ENCODE data around the gene DACT3. TPM values are rescaled to one million over a fixed set of nuclear protein-coding genes. Genes with fewer than 3 reads are reported as not detected.

Gene DACT3
- total and polyA plus RNA-seq, 2 of the 13 experiments (the other 11 are each of a cell fraction or from before 2014, with no cell fraction given) = 0.04 TPM; not detected in 1

DNA sequence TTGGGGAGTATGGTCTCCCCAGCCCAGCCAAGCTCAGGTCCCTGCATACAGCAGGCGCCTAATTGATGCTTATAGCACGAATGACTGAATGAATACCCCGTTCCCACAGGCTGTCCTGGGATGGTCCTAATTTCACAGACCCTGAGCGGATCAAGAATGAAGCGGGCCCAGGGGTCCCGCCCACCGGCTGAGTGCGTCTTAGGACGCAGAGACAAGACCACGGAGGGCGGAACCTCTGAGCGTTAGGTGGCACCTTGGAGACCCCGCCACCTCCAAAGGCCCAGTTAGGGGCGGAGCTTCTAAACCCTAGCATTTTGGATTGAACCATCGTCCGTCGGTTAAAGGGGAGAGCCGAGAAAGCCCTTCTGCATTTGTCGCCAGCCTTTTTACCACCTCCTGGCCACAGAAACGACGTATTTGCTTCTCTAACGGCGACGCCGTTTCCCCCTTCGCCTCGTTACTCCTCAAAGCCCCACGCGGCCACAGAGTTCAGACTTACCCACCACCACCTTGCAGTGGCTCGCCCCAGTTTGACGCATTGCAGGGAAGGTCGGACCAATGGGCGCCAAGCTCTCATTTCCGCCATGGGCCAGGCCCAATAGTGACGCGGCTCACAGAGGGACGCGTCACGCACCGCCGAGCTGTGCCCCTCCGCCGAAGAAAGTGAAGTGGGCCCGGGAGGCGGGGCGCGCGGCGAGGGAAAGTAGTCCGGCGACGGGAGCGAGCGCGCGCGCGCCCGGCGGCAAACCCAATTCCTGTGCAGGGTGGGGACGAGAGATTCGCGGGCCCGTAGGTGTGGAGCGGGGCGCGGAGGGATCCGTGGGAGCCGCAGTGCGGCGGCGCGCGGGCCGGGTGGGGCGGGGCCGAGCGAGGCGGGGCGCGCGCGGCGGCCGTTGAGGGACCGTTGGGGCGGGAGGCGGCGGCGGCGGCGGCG is 60.3 kb downstream of the DACT3 start (continued):
- TF ChIP-seq ZNF629 (CRISPR knock-in tag; conservative IDR thresholded peaks at IDR 0.05) = 0 out of 2 replicates have a peak, but pooled peaks have one; percentile 23
- TF ChIP-seq SMAD9 (CRISPR knock-in tag; IDR thresholded peaks at IDR 0.05) = no peak
- TF ChIP-seq PRPF4 (IDR thresholded peaks at IDR 0.05; ENCODE audit: low read depth, low read length, poor library complexity, severe bottlenecking) = no peak
- TF ChIP-seq KDM5B (CRISPR knock-in tag; IDR thresholded peaks at IDR 0.05; ENCODE audit: borderline replicate concordance) = peak; percentile 34; the same call in 1 of the 2 replicates
- TF ChIP-seq HOXA9 (CRISPR knock-in tag; IDR thresholded peaks at IDR 0.05; ENCODE audit: borderline replicate concordance) = no peak
- TF ChIP-seq PAWR (CRISPR knock-in tag; IDR thresholded peaks at IDR 0.05; ENCODE audit: borderline replicate concordance) = no peak
- TF ChIP-seq ZNF567 (CRISPR knock-in tag; IDR thresholded peaks at IDR 0.05; ENCODE audit: borderline replicate concordance) = no peak
- TF ChIP-seq, protein P1, sequence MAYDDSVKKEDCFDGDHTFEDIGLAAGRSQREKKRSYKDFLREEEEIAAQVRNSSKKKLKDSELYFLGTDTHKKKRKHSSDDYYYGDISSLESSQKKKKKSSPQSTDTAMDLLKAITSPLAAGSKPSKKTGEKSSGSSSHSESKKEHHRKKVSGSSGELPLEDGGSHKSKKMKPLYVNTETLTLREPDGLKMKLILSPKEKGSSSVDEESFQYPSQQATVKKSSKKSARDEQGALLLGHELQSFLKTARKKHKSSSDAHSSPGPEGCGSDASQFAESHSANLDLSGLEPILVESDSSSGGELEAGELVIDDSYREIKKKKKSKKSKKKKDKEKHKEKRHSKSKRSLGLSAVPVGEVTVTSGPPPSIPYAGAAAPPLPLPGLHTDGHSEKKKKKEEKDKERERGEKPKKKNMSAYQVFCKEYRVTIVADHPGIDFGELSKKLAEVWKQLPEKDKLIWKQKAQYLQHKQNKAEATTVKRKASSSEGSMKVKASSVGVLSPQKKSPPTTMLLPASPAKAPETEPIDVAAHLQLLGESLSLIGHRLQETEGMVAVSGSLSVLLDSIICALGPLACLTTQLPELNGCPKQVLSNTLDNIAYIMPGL (CRISPR knock-in tag; IDR thresholded peaks at IDR 0.05; ENCODE audit: borderline replicate concordance in 1 of 2, low read depth in 1 of 2) = peak; percentile 75 to 81; a peak in 2 of 4 replicates
- 0 out of 2 replicates have a peak, but pooled peaks have one; percentile 44 for TF ChIP-seq SP140L (CRISPR knock-in tag; IDR thresholded peaks at IDR 0.05; ENCODE audit: borderline replicate concordance)
- TF ChIP-seq ZNF678 (CRISPR knock-in tag; IDR thresholded peaks at IDR 0.05) = no peak
- no peak for TF ChIP-seq NR1H2 (CRISPR knock-in tag; IDR thresholded peaks at IDR 0.05; ENCODE audit: borderline replicate concordance, low read depth)
- TF ChIP-seq, protein P2, sequence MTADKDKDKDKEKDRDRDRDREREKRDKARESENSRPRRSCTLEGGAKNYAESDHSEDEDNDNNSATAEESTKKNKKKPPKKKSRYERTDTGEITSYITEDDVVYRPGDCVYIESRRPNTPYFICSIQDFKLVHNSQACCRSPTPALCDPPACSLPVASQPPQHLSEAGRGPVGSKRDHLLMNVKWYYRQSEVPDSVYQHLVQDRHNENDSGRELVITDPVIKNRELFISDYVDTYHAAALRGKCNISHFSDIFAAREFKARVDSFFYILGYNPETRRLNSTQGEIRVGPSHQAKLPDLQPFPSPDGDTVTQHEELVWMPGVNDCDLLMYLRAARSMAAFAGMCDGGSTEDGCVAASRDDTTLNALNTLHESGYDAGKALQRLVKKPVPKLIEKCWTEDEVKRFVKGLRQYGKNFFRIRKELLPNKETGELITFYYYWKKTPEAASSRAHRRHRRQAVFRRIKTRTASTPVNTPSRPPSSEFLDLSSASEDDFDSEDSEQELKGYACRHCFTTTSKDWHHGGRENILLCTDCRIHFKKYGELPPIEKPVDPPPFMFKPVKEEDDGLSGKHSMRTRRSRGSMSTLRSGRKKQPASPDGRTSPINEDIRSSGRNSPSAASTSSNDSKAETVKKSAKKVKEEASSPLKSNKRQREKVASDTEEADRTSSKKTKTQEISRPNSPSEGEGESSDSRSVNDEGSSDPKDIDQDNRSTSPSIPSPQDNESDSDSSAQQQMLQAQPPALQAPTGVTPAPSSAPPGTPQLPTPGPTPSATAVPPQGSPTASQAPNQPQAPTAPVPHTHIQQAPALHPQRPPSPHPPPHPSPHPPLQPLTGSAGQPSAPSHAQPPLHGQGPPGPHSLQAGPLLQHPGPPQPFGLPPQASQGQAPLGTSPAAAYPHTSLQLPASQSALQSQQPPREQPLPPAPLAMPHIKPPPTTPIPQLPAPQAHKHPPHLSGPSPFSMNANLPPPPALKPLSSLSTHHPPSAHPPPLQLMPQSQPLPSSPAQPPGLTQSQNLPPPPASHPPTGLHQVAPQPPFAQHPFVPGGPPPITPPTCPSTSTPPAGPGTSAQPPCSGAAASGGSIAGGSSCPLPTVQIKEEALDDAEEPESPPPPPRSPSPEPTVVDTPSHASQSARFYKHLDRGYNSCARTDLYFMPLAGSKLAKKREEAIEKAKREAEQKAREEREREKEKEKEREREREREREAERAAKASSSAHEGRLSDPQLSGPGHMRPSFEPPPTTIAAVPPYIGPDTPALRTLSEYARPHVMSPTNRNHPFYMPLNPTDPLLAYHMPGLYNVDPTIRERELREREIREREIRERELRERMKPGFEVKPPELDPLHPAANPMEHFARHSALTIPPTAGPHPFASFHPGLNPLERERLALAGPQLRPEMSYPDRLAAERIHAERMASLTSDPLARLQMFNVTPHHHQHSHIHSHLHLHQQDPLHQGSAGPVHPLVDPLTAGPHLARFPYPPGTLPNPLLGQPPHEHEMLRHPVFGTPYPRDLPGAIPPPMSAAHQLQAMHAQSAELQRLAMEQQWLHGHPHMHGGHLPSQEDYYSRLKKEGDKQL (CRISPR knock-in tag; IDR thresholded peaks at IDR 0.05; ENCODE audit: low read depth) = peak; percentile 17; the same call in 1 of the 2 replicates
- TF ChIP-seq ZNF510 (CRISPR knock-in tag; IDR thresholded peaks at IDR 0.05; ENCODE audit: low read depth) = peak; percentile 63; the same call in 1 of the 2 replicates
- no peak for TF ChIP-seq ONECUT2 (CRISPR knock-in tag; IDR thresholded peaks at IDR 0.05)
- TF ChIP-seq NFIB (CRISPR knock-in tag; IDR thresholded peaks at IDR 0.05; ENCODE audit: borderline replicate concordance) = no peak
- no peak for TF ChIP-seq BRCA1 (CRISPR knock-in tag; IDR thresholded peaks at IDR 0.05)
- TF ChIP-seq HES4 (CRISPR knock-in tag; IDR thresholded peaks at IDR 0.05; ENCODE audit: borderline replicate concordance) = no peak
- no peak for TF ChIP-seq NBN (conservative IDR thresholded peaks at IDR 0.05)
- no peak; the same call in 1 of the 2 replicates for TF ChIP-seq KMT2A (CRISPR knock-in tag; IDR thresholded peaks at IDR 0.05)
- 0 out of 2 replicates have a peak, but pooled peaks have one; percentile 71 for TF ChIP-seq FLYWCH1 (CRISPR knock-in tag; IDR thresholded peaks at IDR 0.05)
- TF ChIP-seq ZNF839 (CRISPR knock-in tag; IDR thresholded peaks at IDR 0.05; ENCODE audit: borderline replicate concordance) = no peak
- no peak for TF ChIP-seq MBD4 (IDR thresholded peaks at IDR 0.05; ENCODE audit: borderline replicate concordance, low read length)

Measured in HepG2 (cell line).